ENCODE results near the gene FIBP. TPM values are rescaled to one million over a fixed set of nuclear protein-coding genes. Genes with fewer than 3 reads are reported as not detected.

FIBP gene
- total RNA-seq, 4 donors from 2014 or later: 39.6 to 79.3 (median 53.0) TPM

DNA sequence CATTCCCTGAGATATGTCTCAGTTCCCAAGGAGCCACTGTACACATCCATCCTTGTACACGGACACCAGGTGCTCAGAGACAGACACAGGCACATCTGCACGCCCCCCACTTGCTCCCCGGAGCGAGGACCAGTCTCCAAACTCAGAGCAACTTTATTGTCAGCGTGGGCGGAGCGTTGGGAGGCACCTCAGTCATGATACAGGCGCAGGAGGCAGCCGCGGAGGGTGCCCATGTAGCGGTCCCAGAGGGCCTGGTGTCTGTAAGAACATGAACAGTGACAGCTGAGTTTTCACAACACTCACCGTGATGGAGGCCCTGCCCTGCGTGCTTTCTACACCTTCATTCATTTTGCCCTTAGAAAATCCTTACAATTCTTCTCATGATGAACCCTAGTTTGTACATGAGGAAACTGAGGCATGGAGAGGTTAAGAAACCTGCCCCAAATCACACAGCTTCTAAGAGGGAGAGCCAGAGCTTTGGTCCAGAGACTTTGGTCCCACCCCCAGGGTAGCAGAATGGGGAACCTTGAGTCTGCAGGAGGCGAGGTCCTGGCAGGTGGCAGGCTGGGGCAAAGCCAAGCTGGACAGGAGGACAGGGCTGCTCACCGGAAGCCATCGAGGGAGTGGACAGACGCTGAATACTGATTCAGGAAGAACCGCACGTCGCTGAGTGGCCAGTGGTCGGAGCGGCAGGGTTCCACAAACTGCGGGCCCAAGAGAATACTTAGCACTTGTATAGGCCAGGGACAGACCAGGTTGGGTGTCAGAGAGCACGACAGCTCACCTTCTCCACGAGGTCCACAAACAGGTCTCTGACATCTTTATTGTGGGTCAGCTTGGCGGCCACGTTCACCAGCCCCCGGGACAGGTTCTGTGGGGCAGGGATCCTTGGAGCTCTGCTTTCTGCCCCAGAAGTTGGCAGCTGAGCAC, 4.2 kb downstream of the FIBP start:
- DNase-seq (no peak), ATAC-seq (no peak)
- Histone ChIP-seq H3K4me1 (peaks cover 10 to 13% of the 10 kb centered on the region in 2 donors), H3K9me3 (no peaks in the 10 kb centered on the region), H3K27me3 (no peaks in the 10 kb centered on the region), H3K27ac (no peak overlapping the region), H3K36me3 (peaks cover 0 to 44% of the 10 kb centered on the region in 2 donors), H3K4me3 (no peak overlapping the region)
- no peak for TF ChIP-seq POLR2A (IDR thresholded peaks at IDR 0.05)
- TF ChIP-seq, protein P1, sequence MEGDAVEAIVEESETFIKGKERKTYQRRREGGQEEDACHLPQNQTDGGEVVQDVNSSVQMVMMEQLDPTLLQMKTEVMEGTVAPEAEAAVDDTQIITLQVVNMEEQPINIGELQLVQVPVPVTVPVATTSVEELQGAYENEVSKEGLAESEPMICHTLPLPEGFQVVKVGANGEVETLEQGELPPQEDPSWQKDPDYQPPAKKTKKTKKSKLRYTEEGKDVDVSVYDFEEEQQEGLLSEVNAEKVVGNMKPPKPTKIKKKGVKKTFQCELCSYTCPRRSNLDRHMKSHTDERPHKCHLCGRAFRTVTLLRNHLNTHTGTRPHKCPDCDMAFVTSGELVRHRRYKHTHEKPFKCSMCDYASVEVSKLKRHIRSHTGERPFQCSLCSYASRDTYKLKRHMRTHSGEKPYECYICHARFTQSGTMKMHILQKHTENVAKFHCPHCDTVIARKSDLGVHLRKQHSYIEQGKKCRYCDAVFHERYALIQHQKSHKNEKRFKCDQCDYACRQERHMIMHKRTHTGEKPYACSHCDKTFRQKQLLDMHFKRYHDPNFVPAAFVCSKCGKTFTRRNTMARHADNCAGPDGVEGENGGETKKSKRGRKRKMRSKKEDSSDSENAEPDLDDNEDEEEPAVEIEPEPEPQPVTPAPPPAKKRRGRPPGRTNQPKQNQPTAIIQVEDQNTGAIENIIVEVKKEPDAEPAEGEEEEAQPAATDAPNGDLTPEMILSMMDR (IDR thresholded peaks at IDR 0.05 in 4 of 5, conservative IDR thresholded peaks at IDR 0.05 in 1 of 5): no peak
- intact Hi-C loops (cut with DNase I; ENCODE audit: low total_unique reads) (loop anchor here (1.0 kb wide), 1 partner anchor 105 kb away; no protein-coding TSS in a partner anchor), in situ Hi-C loops (cut with MboI; ENCODE audit: low sequenced_read_pairs in 4 of 4) (loop anchor here (5.0 to 10.0 kb wide), 4 partner anchors 81 to 111 kb away; partner anchors contain the start of gene SART1 (in 1 of the 4))

DNA sequence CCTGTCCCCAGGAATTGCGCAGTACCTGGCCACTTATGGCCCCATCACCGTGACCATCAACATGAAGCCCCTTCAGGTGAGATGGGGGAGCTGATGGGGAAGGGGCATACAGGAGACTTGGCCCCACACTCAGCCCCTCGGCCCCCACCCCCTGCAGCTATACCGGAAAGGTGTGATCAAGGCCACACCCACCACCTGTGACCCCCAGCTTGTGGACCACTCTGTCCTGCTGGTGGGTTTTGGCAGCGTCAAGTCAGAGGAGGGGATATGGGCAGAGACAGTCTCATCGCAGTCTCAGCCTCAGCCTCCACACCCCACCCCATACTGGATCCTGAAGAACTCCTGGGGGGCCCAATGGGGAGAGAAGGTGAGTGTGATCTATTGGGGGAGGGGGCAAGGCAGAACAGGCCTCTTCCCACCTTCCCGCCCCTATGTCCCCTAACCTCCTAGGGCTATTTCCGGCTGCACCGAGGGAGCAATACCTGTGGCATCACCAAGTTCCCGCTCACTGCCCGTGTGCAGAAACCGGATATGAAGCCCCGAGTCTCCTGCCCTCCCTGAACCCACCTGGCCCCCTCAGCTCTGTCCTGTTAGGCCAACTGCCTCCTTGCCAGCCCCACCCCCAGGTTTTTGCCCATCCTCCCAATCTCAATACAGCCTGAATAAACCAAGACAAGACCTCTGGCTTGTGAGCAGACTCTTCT, 5.1 kb downstream of the FIBP start:
- Histone ChIP-seq H3K4me1 (peaks cover 8 to 9% of the 10 kb centered on the region in 2 donors), H3K27ac (no peak overlapping the region), H3K9me3 (no peaks in the 10 kb centered on the region), H3K36me3 (peaks cover 0 to 44% of the 10 kb centered on the region in 2 donors), H3K27me3 (no peaks in the 10 kb centered on the region), H3K4me3 (no peak overlapping the region)
- no peak for ATAC-seq
- no peak for TF ChIP-seq POLR2A (IDR thresholded peaks at IDR 0.05)
- TF ChIP-seq, protein P1 (IDR thresholded peaks at IDR 0.05 in 4 of 5, conservative IDR thresholded peaks at IDR 0.05 in 1 of 5): no peak
- no peak for DNase-seq
- in situ Hi-C loops (cut with MboI; ENCODE audit: low sequenced_read_pairs in 4 of 4): loop anchor here (5.0 to 10.0 kb wide), 4 partner anchors 82 to 112 kb away; partner anchors contain the start of gene SART1 (in 1 of the 4)
- intact Hi-C loops (cut with DNase I; ENCODE audit: low total_unique reads): no loop called here

DNA sequence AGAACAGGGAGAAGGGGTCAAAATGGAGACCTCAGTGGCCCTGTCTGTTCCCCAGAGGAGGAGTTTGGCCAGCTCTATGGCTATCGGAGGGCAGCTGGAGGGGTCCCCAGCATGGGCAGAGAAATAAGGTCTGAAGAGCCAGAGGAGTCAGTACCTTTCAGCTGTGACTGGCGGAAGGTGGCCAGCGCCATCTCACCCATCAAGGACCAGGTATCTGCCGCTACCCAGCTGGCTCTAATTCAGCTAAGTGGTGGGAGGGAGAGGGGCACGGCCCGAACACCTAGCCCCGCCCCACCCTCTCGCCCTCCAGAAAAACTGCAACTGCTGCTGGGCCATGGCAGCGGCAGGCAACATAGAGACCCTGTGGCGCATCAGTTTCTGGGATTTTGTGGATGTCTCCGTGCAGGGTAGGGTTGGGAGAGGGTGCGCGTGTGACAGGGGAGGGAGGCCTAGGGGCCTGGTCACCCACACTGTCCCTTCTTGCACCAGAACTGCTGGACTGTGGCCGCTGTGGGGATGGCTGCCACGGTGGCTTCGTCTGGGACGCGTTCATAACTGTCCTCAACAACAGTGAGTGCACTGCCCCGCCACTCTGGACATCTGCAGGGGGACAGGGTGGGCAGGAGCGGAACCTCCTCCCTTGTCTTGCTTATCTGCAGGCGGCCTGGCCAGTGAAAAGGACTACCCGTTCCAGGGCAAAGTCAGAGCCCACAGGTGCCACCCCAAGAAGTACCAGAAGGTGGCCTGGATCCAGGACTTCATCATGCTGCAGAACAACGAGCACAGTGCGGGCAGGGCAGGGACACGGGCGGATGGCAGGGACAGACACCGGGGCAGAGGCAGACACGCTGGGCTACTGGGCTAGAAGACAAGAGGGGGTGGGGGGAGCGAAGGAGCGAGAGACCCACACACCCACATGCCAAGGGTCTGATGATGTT, 5.9 kb downstream of the FIBP start:
- intact Hi-C loops (cut with DNase I; ENCODE audit: low total_unique reads) (no loop called here), in situ Hi-C loops (cut with MboI; ENCODE audit: low sequenced_read_pairs in 4 of 4) (loop anchor here (5.0 to 10.0 kb wide), 4 partner anchors 82 to 112 kb away; partner anchors contain the start of gene SART1 (in 1 of the 4))
- Histone ChIP-seq H3K4me3 (no peak overlapping the region), H3K9me3 (no peaks in the 10 kb centered on the region), H3K27me3 (no peaks in the 10 kb centered on the region), H3K36me3 (peaks cover 0 to 44% of the 10 kb centered on the region in 2 donors), H3K27ac (no peak overlapping the region), H3K4me1 (peaks cover 2 to 4% of the 10 kb centered on the region in 2 donors)
- DNase-seq (no peak), ATAC-seq (no peak)
- TF ChIP-seq, protein P1 (IDR thresholded peaks at IDR 0.05 in 4 of 5, conservative IDR thresholded peaks at IDR 0.05 in 1 of 5): no peak
- TF ChIP-seq POLR2A (IDR thresholded peaks at IDR 0.05): no peak

DNA sequence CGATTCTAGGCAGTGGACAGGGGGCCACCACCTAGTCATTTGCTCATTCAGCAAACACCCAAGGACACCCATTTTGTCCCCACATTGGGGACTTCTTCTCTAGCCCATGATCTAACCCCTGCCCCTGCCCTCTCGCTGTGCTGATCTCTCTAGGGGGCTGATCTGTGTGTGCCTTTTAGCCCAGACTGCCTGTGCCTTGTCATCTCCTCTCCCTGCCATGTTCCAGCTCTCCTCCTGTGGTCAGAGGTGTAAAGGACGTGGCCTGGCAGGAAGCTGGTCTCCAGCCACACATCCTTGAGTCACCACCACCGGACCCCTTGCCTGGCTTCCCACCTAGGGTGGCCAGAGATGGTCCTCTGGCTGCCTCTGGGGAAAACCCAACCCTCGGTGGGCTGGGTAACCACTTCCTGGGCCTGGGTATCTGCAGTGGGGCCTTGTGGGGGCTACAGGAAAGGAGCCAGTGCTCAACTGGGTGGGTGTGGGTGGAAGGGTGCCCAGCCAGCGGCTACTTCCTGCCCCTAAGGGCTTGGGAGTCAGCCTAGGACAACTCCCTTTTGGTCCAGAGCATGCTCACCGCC, 7.3 kb downstream of the FIBP start:
- ATAC-seq: no peak
- no peaks in the 10 kb centered on the region for H3K4me1 ChIP-seq
- TF ChIP-seq POLR2A (IDR thresholded peaks at IDR 0.05): no peak
- TF ChIP-seq, protein P1 (IDR thresholded peaks at IDR 0.05 in 4 of 5, conservative IDR thresholded peaks at IDR 0.05 in 1 of 5): no peak
- H3K27ac ChIP-seq: no peak overlapping the region
- no peak overlapping the region for H3K4me3 ChIP-seq
- peaks cover 0 to 31% of the 10 kb centered on the region in 2 donors for H3K36me3 ChIP-seq
- no peaks in the 10 kb centered on the region for H3K9me3 ChIP-seq
- intact Hi-C loops (cut with DNase I; ENCODE audit: low total_unique reads): no loop called here
- in situ Hi-C loops (cut with MboI; ENCODE audit: low sequenced_read_pairs in 4 of 4): loop anchor here (5.0 to 10.0 kb wide), 4 partner anchors 84 to 114 kb away; partner anchors contain the start of gene SART1 (in 1 of the 4)
- no peak for DNase-seq
- H3K27me3 ChIP-seq: no peaks in the 10 kb centered on the region
